HG02885 (cell line): ENCODE measurements around the gene CMSS1.

Experiments used
- ATAC-seq: cut with Tn5 transposase; IDR thresholded peaks from one replicate; pipeline ENCODE4 v1.9.1; 2021; ENCODE audit warnings: mild to moderate bottlenecking; ENCODE audit not compliant: unreplicated experiment, poor library complexity

Gene CMSS1

DNA sequence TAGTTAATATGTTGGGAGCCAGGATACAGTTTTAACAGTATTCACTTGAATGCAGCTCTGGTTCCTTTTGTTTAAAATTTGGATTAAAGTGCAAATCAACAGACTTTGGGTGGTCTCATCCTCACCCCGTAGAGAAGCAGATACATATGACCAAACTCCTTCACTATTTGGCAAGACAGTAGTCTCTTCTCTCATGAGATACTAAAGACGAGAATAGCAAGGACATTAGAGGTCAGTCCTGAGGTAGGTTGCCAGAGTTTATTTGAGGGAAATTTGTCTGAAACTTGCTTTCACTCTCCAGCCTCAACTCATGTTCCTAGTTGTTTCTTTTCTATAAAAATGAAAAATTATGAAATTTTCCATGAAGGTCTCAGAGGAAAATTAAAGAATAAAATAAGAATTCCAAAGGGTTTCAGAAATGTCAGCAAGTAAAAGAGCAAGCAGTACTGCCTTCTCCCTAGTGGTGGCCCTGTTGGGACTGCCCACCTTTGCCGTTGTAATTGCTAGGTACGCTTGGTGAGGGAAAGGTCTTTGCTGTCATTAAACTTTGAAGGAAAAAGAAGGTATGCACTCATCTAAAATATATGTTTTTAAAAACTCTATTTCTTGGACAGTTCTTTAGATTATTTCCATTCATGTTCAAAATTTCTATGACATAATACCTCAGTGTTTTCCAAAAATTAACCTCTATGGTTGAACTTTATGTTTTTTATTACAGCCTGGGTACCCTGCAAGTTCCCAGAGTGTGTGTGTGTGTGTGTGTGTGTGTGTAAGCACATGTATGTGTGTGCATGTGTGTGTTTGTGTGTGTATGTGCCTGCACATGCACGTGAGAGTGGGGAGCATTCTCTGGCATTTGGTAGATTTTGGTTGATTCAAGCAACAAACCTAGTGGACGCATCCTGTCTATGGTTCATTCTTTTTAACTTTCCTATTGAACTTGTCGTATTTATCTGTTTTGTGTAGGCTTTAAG is 111.4 kb downstream of the CMSS1 start:
- ATAC-seq: no peak

DNA sequence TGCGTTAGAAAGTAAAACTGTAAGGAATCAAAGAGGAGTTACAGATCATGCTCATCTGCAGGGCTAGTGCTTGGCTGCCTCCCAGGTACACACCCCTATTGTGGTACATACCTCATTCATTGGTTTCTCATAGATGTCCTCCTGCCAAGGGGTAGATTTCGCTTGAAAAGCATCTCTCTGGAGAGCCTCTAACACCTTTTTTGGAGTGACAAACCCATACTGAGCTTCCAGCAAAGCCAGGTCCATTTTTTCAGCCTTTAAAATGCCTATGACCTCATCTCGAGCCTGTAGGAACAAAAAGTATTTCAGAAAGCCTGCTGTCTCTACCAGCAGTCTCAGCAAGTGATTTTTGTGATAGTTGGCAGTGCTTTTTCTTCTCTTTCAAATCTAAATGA is 112.1 kb downstream of the CMSS1 start:
- no peak for ATAC-seq

DNA sequence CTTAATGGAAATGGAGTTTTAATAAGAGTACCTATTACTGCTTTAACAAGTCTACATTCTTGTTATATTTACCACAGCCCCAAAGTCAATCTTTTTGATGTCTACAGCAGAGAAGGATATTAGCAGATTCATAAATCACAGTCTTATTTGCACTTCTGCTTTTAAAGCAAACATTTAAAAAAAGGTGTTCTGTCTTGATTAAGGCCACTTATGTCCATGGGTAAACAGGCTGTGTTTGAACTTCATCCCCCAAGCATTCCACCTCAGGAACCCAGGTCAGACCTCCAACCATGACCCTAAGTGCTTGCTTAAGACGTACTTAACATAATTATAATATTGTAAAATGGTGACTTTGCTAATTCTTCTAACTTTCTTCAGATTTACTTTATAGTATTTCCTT is 113.4 kb downstream of the CMSS1 start:
- no peak for ATAC-seq

DNA sequence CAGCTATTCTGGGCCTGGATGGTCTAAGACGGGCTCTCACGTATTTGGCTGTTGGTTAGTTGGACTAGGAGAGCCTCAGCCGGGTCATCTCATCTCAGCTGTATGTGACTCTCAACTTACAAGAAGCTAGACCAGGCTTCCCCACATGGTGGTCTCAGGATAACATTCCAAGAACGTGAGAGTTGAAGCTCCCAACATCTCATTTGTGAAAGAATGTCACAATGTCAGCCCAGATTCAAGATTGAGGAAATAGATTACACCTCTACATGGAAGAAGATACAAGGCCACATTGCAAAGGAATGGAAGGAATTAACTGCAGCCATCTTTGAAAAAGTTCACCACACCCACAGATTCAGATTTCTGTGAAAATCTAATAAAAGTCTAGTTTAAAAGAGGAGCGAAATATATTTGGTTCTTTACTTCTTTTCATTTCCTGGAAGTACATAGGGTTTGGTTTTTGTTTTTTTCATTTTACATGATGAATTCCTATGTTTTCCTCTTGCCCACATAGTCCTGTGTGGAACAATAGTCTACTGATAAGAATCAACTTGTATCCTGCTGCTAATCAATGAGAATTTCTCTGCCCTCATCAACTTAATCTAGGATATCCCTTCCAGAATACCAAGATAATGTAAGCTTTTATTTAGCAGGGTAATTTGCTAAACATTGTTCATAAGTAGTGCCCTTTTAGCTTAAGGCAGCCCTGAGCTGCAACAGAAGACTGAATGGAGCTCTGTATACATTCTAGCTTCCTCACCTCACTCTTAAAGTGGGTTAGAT is 116.5 kb downstream of the CMSS1 start:
- no peak for ATAC-seq

DNA sequence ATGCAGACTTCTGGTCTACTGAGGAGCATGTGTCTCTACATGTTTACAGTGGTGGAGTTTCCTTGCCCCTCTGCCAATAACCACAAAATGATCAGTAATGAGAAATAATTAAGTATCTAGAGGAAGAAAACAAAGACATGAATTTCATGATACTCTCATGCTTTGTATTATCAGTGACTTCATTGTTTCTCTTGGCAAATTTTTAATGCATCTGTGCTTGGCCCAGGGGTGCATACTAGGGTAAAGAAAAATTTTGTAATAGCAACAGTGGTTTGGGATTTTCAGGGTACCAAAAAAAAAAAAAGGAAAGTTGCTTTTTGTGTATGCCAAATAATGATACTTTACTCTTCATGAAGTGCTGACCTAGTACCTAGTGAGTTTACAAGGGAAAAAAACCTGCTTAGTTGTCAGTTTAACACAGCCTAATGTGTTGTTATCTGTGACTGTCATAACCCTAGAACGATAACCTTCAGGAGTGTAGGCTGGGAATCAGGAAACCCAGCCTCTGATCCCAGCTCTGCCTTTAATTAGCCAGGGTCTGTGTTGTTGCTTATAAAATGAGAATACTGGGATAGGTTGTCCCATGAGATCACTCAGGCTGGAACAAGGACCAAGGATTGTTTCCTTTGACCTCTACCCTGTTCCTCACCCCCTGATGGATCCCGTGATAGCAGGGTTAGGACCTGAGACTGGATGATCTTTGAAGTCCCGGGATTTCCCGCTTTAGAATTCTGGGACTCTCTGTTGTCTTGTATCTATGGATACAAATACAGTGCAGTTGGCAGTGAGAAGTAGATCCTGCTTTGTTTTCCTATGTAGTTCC is 117.5 kb downstream of the CMSS1 start:
- ATAC-seq: no peak

DNA sequence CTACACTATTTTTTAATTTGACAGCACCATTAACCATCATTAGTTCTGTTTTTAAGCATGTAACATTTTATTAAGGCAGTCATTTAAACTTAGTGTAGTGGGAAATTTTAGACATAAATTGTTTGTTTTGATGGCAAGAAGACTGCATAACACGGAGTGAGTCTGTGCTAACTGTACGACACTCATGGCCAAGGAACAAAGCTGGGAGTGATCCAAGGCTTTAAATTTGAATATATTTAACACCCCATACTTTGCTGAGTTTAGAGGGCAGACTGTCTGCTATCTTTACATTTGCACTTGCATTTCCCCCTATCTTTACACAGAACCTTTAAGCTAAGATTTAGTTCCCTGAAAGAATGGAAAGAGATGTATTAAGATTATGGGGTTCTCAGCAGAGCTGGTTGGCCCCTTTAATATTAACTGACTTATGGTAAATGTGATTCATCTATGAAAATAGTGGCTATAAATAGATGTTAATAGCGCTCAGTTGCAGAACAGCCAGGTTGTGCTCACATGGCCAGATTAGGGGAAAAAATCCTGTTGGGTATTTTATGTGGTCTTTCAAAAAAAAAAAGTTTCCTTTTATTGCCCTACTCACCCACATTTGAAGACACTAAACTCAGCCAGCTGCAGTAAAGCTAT is 120.7 kb downstream of the CMSS1 start:
- peak; percentile 45 for ATAC-seq

DNA sequence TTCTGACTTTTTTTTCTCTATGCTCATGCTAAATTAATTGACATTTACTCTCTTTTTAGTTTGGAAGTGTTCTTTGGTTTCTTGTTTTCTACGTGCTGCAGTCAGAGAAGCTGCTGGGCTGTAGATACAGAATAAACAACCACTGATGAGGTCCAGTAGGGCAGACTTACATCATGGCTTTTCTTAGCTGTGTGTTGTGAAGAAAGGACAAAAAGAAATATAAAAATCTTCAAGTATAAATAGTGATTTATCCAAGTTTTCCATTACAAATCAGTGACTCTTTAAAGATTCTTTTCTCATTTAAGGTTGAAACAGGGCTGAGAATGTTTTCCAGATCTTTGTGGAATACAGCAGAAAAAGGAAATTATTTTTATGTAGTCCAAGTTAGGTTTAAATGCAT is 122.2 kb downstream of the CMSS1 start:
- ATAC-seq: no peak

DNA sequence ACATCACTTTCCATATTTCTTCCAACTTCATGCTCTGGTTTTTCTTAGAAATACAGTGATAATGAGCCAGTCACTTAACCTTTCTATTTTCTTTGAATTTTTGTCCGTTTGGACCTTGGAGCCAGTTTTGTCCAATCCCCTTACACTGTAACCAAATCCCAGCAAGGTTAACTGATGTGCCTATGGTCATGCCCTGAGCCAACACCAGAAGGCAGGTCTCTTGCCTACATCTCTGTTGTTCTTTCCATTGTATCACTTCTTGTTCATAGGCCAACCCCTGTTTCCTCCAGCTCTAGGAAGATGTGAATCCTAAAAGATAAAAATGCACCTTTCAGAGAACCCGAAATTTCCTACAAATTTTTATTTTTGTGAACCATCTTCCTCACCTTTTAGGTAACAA is 122.7 kb downstream of the CMSS1 start:
- no peak for ATAC-seq

DNA sequence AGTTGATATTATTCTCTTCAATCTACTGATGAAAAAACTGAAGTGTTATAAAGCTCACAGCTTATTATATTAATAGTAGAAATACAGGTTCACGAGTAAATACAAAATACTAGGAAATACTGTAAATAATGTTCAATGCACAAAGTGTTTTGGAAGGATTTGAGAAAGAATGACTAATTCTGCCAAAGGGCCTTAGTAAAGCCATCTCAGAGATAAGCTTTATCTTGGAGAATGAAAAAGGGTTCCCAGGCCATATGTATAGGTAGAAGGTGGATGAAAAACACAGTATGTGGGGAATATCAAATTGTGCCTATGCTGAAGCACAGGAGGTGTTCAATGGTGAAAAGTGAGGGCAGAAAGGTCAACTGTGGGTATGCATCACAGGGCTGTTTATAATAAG is 123.5 kb downstream of the CMSS1 start:
- ATAC-seq: no peak

DNA sequence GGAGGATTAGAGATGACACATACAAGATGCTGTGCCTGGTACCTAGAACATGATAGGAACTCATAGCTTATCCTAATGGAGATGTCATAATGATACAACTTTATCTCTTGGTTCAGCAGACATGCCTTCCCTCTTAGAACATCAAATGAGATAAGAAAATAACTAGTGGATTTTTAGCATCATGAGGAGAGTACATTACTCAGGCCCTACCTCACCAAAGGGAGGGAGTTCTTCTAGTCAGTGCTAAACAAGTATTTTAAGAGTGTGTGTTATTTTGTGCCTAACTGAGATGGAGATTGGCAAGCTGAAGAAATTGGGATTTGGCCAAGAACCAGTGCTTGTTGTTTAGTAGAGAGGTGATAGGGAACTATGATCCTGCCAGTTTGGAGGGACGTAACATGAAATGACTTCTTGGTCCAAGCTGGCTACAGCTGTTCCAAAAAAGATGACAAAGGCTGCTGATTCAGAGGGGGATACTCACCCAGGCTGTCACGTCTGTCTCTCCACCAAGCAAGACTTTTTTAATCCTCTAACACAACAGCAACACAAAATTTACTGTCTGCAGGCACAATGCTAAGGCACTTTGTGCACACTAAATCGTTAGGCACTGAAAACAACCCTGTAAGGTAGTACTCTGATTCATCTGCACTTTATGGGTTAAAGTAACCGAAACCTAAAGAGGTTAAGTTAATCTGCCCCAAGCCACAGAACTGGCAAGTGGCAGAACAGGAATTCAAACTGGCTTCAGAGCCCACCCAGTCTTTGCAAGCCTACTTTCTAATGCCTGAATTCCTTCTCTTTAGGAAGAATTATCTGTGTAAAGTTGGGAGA is 126.5 kb downstream of the CMSS1 start:
- ATAC-seq: no peak

DNA sequence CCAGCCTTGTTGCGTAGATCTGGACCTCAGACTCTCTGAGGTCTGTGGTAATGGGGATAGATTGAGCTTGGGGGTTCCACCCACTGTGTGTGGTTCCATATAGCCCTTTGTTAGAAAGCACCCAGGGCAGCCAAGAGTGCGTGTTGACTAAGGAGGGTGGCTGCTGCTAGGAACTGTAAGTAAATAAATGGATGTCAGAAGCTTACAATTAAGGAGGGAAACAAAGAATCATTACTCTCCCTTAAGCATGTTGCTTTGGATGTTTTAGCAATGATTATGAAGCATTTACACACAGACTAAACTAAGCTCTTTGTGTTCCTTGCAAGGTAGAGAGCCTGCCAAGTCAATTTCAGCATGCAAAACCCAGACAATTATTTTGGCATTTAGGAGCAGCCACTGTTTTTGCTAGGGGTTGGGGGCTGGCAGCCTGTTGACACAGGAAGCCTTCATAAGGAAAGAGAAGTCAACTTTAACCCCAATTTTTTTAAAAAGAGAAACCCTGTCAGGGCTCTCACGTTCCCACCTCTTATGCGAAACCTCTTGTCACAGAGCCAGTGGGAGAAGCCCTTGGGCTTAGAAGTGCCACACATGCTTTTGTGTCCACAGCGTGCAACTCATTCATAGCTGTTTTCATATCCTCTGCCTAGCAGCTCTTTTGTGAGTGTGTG is 127.8 kb downstream of the CMSS1 start:
- ATAC-seq: no peak

DNA sequence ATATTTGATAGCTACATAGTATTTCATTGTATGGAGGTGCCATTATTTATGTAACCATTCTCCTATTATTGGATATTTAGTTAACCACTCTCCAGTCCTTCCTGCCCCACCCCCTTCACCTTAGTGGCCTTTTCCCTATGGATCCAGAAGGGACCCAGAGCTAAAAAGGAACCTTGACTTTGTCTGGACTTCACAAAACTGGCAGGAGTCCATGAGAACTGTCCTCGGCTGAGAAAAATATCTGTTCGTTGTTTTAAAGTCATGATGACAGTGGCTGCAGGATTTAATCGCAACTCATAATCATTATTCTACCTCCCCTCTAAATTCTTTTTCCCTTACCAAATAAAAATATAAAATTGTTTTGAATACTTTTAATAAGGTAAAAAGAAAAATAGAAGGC is 129.7 kb downstream of the CMSS1 start:
- ATAC-seq: no peak

DNA sequence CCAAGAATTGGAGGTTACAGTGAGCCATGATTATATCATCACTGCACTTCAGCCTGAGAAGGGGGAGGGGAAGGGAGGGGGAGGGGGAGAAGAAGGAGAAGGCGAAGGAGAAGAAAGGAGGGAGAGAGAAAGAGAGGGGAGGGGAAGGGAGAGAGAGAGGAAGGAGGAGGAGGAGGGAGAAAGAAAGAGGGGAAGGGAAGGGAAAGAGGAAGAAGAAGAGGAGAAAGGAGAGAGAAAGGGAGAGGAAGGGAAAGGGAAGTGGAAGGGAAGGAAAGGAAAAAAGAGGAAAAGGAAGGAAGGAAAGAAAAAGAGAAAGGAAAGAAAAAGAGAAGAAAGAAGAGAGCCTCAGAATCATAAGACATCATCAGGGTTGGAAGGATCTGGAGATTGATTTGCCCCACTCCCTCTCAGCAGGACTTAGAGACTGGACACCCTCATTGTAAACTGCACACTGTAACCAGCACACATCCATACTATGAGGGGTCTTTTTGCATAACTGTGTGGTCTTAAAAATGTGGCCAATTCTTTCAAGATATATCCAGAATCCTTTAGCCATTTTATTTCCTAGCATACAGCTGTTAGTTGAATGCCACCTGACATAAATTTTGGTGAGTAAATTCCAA is 130.9 kb downstream of the CMSS1 start:
- no peak for ATAC-seq

DNA sequence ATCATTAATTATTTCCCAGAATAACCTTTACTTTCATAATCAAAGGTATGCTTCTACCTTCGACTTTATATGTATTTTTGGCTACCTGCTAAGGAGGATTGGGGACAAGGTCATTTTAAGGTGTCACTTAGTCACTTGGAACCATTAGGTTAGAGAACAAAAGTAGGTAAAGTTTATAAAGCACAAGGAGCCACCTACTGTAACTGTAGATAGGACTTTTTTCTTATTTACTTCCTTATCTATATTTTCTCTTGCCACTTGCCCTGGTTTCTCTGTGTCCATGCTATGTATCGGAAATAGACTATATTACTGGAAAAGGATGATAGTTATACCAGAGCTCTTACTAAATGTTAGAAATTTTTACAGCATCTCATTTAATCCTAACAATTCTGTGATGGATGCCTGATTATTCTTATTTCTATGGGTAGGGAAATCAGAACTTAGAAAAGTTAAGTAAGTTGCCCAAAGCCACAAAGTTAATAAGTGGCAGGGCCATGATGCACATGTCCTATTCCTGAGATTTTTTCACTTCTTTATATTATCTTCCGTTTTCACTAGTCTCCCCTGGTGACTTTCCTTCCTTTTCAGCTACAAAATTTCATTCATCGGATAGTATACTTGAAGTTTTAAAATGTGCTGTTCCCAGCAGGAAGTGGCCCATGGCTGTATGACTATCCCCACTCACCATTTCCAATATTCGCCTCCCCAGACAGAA is 132.5 kb downstream of the CMSS1 start:
- no peak for ATAC-seq

DNA sequence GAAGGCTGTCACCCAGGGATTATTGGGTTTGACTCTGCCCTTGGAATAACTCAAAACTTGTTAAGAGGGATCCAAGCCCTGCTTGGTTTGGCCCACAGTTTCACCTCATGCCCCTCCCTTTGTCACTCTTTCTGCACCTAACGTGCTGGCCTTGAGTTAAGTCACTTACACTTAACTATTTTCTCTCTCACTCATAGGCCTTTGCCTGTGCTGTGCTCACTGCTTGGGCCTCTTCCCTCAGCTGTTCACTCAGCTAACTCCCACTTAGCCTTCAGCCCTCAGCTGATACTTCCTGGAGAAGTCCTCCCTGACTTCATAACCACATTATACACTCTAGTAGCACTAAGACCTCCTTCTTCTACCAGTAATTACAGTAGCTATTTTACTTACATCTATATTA is 133.3 kb downstream of the CMSS1 start:
- no peak for ATAC-seq

DNA sequence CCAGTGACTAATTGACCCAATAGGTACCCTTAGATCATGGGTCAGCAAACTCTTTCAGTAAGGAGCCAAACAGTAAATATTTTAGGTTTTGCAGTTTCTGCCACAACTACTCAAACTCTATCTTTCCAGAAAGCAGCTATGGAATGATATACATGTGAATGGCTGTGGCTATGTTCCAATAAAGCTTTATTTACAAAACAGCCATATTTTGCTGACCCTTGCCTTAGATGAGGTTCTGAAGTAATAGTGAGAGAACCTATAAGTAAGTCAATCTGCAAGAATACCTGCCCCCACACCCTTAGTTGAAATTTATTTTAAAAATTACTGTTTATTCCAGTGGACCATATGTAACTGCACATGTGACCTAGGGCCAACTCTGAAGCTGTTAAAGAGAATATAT is 134.0 kb downstream of the CMSS1 start:
- no peak for ATAC-seq

DNA sequence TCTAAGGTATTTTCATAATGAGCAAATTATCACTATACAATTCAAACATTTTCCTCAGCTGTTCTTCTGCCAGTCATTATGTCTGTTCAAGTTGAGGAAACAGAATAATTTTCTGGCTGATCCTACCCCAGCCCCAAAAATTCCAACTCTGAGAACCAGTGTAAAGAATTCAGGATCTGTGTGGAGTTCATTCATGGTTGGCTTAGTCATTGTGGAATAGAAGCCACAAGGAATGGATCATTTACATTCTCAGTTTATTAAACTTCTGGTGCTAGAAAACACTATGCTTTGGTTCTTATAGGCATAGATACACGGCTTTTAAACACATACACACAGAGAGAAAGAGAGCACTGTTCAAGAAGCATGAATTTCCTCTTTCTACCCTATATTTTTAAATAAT is 134.6 kb downstream of the CMSS1 start:
- ATAC-seq: no peak

DNA sequence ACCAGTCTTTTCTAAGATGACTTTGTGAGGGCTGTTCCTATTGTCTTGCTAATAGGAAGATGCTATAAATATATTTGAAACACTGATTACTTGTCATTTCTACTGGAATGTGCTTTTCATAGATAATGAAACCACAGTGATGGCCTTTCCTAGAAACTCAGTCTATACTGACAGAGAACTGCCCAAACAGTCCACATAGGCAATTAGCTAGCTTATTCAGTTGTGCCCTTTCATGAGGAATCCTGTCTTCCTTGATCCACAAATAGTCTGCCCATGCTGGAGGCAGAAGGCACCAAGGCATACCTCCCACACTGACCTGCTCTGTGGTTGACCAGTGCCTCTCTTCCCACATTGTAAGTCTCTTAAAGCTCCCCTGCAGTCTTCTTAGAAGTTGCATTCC is 135.9 kb downstream of the CMSS1 start:
- no peak for ATAC-seq
